ENCODE results near the gene CORO7. TPM values are rescaled to one million over a fixed set of nuclear protein-coding genes. Genes with fewer than 3 reads are reported as not detected.

The CORO7 gene
- total and polyA plus RNA-seq, 10 donors, result 29.7 to 177 (median 117) TPM

GRCh38 chr16:4402439-4403132, 13.8 kb downstream of the CORO7 start:
- Histone ChIP-seq H3K4me1 (peaks cover 0 to 43% (median 9%) of the 10 kb centered on the region in 6 donors), H3K9me3 (no peaks in the 10 kb centered on the region), H3K4me3 (peak overlapping the region in 1 of 8 donors; percentile 5), H3K27ac (peak overlapping the region in 1 of 8 donors; percentile 36), H3K27me3 (replicated peaks in 1 of 7) (no peaks in the 10 kb centered on the region), H3K36me3 (peaks cover 0 to 100% (median 84%) of the 10 kb centered on the region in 6 donors)
- intact Hi-C loops (cut with DNase I; ENCODE audit: low total_unique reads), result loop anchor here (5.0 kb wide), 1 partner anchor 45 kb away; no protein-coding TSS in a partner anchor
- TF ChIP-seq POLR2AphosphoS5 (IDR thresholded peaks at IDR 0.05) (peak; percentile 62 to 78 (median 68)), POLR2A (IDR thresholded peaks at IDR 0.05) (no peak)
- TF ChIP-seq, protein P1, sequence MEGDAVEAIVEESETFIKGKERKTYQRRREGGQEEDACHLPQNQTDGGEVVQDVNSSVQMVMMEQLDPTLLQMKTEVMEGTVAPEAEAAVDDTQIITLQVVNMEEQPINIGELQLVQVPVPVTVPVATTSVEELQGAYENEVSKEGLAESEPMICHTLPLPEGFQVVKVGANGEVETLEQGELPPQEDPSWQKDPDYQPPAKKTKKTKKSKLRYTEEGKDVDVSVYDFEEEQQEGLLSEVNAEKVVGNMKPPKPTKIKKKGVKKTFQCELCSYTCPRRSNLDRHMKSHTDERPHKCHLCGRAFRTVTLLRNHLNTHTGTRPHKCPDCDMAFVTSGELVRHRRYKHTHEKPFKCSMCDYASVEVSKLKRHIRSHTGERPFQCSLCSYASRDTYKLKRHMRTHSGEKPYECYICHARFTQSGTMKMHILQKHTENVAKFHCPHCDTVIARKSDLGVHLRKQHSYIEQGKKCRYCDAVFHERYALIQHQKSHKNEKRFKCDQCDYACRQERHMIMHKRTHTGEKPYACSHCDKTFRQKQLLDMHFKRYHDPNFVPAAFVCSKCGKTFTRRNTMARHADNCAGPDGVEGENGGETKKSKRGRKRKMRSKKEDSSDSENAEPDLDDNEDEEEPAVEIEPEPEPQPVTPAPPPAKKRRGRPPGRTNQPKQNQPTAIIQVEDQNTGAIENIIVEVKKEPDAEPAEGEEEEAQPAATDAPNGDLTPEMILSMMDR (IDR thresholded peaks at IDR 0.05 in 8 of 11, conservative IDR thresholded peaks at IDR 0.05 in 3 of 11), result peak; percentile 66 to 95 (median 92)
- DNase-seq, result peak; percentile 94
- WGBS, 5 donors, result 31 to 70% (median 43%) methylated on average over 8 to 29 of the region's 29 CpGs

DNA sequence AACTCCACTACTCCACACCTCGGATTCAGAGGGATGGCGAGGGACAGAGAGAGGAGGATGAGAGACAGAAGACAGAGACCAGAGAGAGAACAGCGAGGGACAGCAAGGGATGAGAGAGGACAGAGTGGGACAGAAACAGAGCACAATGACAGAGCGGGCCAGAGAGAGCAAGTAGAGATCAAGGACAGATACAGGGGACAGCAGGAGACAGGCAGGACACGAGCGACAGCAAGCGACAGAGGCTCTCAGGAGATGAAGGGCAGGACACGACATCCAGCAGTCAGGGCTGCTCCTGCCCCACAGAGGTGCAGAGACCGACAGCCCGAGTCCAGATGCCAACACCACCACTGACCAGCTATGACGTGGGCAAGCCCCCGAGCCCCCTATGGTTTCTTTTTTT, 14.9 kb downstream of the CORO7 start:
- TF ChIP-seq, protein P1 (IDR thresholded peaks at IDR 0.05 in 8 of 11, conservative IDR thresholded peaks at IDR 0.05 in 3 of 11), result no peak
- no peak for TF ChIP-seq POLR2AphosphoS5 (IDR thresholded peaks at IDR 0.05)
- TF ChIP-seq POLR2A (IDR thresholded peaks at IDR 0.05), result no peak
- Histone ChIP-seq H3K36me3 (peaks cover 0 to 100% (median 74%) of the 10 kb centered on the region in 6 donors), H3K9me3 (no peaks in the 10 kb centered on the region), H3K4me1 (peaks cover 0 to 43% (median 9%) of the 10 kb centered on the region in 6 donors), H3K27me3 (replicated peaks in 1 of 7) (no peaks in the 10 kb centered on the region), H3K27ac (no peak overlapping the region), H3K4me3 (no peak overlapping the region)
- intact Hi-C loops (cut with DNase I; ENCODE audit: low total_unique reads), result loop anchor here (5.0 kb wide), 1 partner anchor 44 kb away; no protein-coding TSS in a partner anchor
- DNase-seq, result no peak
- WGBS, 5 donors, result 94 to 99% (median 96%) methylated on average over 12 of the region's 12 CpGs

DNA sequence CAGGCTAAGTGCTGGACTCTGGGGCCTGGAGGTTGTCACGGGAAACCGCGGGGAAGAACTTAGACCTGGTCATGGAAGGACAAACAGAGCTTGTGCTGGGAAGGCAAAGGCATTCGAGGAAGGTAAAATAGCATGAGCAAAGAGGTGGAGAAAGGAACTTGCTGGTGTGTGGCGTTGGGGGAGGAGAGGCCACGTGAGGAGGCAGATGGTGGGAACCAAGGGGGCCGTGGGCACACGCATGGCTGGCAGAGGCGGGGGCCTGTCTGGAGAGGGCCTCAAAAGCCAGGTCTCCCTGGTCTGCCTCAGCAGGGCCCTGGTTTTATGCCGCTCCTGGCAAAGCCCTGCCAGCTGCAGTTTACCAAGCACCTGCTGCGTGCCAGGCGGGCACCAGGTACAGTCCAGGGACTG, 15.3 kb downstream of the CORO7 start:
- peaks cover 0 to 100% (median 70%) of the 10 kb centered on the region in 6 donors for H3K36me3 ChIP-seq

More for the DNA sequence above, 15.3 kb downstream of the CORO7 start:
- no peaks in the 10 kb centered on the region for H3K27me3 ChIP-seq (replicated peaks in 1 of 7)
- WGBS, 5 donors, result 93 to 96% (median 96%) methylated on average over 12 of the region's 12 CpGs
- H3K4me3 ChIP-seq, result no peak overlapping the region
- peaks cover 0 to 43% (median 9%) of the 10 kb centered on the region in 6 donors for H3K4me1 ChIP-seq
- H3K27ac ChIP-seq, result no peak overlapping the region
- H3K9me3 ChIP-seq, result no peaks in the 10 kb centered on the region
- intact Hi-C loops (cut with DNase I; ENCODE audit: low total_unique reads), result loop anchor here (5.0 kb wide), 1 partner anchor 44 kb away; no protein-coding TSS in a partner anchor
- DNase-seq, result peak; percentile 47
- TF ChIP-seq, protein P1 (IDR thresholded peaks at IDR 0.05 in 8 of 11, conservative IDR thresholded peaks at IDR 0.05 in 3 of 11), result no peak
- TF ChIP-seq POLR2AphosphoS5 (IDR thresholded peaks at IDR 0.05), result peak in 1 of 3 donors; percentile 36
